Iris pigment epithelial cell (primary cell): ENCODE measurements around the gene SHISAL1.

ENCODE experiments used
- DNase-seq: peaks from one replicate; pipeline ENCODE4 v3.0.0-alpha.2; 2011; ENCODE audit warnings: low read depth

Gene SHISAL1

GRCh38 chr22:44207981-44208317, 104.8 kb downstream of the SHISAL1 start:
- DNase-seq, result no peak

DNA sequence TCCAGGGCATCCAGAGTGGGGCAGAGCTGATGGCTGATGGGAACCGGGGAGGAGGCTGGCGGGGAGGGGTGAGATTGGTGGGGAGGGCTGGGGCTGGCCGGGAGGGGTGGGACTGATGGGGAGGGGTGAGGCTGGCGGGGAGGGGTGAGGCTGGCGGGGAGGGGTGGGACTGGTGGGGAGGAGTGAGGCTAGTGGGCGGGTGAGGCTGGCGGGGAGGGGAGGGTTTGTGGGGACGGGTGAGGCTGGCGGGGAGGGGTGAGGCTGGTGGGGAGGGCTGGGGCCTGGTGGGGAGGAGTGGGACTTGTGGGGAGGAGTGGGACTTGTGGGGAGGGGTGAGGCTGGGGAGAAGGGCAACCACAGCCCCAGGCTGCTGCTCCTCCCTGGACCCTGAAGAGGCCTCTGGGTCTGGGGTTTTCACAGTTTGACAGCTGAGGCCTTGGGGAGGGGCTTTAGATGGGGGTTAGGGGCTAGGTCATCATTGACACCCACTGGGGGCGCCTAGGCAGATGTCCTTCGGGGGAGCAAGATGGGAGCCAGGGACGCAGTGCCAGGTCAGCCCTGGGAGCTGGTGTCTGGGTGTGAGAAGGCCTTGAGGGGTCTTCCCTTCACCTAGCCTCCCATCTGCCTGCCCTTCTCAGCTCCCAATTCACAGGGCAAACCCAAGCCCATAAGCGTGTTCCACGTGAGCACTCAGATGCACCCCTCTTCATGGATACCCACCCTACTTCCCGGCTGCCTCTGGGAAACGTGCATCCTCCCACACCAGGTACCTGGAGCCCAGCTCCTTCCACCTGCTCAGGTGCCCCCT, 105.4 kb downstream of the SHISAL1 start:
- DNase-seq, result no peak

GRCh38 chr22:44206696-44207095, 106.1 kb downstream of the SHISAL1 start:
- no peak for DNase-seq

- DNase-seq, result no peak
These were observed 106.5 kb downstream of the SHISAL1 start for GRCh38 chr22:44206330-44206645.

GRCh38 chr22:44205516-44206329, 107.0 kb downstream of the SHISAL1 start:
- no peak for DNase-seq

DNA sequence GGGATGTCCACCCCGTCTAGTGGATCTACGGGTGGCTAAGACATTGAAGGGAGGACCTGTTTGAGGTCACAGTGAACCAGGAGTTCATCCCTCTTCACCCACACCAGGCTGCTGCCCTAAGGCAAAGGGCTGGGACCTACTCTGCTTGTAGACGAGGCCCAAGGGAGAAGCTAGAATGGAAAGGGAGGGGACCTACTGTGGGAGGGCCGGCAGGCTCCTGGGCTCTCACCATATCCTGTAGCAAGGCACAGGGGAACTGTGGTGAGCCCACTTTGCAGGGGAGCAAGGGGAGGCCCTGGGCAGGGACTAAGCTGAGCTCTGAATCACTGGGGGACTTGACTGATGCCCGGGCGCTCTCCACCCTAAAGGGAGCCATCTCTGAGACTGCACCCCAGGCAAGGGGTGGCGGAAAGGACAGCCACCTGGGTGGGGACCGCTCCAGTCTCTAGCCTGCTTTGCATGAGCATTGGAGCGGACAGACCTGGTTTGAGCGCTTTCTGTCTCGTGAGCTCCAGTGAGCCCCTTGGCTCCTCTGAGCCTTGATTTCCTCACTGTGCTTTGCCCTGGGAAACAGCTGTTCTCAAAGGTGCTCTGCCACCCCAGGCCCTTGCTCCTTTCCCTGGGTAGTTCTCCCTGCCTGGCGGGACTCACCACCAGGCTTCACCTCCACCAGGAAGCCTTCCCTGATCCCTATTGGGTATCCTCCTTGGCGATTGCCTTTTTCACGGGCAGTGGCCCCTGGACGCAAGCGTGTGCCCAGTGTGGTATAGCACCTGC, 107.8 kb downstream of the SHISAL1 start:
- no peak for DNase-seq

DNA sequence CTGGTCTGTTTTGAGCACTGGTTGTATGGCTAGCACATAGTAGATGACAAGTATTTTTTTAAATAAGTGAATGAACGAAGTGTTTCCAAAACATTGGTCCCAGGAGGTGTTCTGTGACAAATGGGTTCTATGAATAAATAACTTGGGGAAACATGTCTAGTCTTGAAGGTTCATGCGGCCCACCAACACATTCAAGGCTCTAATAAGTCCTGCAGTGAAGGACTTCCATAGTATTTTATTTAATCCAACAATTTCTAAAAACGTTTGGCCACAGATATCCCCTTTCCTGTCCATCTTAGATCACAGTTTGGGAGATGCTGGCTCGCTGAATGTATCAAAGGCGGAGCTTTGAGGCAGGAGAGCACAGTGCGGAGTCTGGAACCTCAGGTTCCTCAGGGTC, 109.5 kb downstream of the SHISAL1 start:
- no peak for DNase-seq

- DNase-seq, result peak; percentile 60
These were observed 110.4 kb downstream of the SHISAL1 start for GRCh38 chr22:44202261-44202789.

DNA sequence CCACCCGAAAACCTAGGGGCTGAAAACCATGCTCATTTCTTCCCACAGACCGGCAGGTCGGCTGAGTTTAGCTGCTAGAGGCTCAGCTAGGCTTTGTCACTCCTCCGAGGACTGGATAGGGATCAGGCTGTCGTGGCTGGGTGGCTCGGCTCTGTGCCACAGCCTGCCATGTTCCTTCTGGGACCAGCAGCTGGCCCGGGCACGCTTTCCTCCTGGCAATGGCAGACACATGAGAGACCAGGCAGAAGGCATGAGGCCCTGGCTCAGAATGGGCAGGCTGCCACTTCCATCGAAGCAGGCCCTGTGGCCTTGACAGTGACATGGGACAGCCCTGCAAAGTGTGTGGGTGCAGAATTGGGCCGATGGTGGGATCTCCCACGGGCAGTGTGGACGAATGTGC, 111.1 kb downstream of the SHISAL1 start:
- DNase-seq, result no peak

DNA sequence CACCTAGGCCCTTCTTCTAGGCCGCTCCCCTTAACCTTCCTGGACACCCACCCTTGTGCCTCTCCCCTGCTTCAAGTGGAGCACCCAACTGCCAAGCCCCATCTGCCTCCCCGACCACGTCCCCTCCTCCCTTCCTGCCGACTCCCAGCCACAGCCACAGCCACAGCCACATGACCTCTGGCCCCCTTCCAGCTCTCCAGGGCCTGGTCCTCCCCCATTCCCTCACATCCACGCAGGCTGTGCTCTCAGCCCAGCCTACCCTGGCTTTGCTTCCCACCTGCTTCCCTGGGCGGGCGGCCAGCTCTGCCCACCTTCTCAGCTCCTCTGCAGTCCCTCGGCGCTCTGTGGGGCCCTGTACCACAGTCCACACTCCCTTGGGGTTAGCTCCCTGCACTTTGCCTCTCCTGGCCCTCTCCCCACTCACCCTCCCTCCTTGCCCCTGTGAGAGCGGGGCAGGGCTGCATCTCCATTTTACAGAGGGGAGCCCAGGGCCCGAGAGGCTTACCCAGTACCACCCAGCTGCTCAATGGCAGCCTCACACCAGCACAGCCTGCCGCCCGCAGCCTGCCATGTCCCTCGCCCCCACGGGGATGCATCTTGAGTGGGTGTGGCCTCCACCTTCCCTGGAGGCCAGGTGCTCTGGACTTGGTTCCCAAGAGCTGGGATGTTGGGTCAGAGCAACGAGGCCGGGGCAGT, 111.7 kb downstream of the SHISAL1 start:
- DNase-seq, result no peak

GRCh38 chr22:44200451-44200850, 112.3 kb downstream of the SHISAL1 start:
- no peak for DNase-seq

GRCh38 chr22:44199866-44200265, 112.9 kb downstream of the SHISAL1 start:
- DNase-seq, result no peak

DNA sequence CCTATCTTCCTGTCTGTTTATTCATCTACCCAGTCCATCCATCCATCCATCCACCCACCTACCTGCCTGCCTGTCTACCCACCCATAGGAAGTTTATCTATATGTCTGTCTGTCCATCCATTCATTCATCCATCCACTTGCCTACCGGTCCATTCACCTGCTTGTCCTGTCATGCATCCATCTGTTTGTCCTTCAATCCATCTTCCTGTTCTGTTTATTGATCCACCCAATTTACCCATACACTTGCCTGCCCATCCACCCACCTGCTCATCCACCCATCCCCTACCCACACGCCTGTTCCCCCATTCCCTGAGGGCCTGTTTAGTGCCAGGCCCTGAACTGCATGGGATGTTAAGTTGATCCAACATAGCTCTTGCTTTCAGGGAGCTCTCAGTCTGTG, 113.6 kb downstream of the SHISAL1 start:
- DNase-seq, result no peak

GRCh38 chr22:44197271-44197670, 115.5 kb downstream of the SHISAL1 start:
- no peak for DNase-seq

- DNase-seq, result no peak
These were observed 116.0 kb downstream of the SHISAL1 start for GRCh38 chr22:44196731-44197131.

DNA sequence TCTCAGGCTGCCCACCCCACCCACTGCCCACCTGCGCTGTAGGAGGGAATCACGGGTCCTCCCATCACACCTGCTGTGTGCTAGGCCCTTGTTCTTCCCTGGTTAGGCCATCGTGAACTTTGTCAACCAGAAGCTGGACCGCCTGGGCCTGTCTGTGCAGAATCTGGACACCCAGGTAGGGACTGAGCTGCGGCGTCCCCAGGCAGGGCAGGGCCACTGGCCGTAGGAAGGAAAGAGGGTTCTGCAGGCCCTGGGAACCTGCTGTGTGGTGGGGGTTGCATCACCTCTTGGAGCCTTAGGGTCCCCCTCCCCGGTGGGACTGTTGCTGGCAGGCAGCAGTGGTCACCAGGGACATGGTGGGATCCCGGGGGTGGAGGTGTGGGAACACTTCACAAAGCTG, 116.5 kb downstream of the SHISAL1 start:
- DNase-seq, result no peak

GRCh38 chr22:44195189-44195871, 117.4 kb downstream of the SHISAL1 start:
- DNase-seq, result no peak

GRCh38 chr22:44194569-44194968, 118.2 kb downstream of the SHISAL1 start:
- DNase-seq, result no peak
